ENCODE results near the gene OOSP3.

The OOSP3 gene

DNA sequence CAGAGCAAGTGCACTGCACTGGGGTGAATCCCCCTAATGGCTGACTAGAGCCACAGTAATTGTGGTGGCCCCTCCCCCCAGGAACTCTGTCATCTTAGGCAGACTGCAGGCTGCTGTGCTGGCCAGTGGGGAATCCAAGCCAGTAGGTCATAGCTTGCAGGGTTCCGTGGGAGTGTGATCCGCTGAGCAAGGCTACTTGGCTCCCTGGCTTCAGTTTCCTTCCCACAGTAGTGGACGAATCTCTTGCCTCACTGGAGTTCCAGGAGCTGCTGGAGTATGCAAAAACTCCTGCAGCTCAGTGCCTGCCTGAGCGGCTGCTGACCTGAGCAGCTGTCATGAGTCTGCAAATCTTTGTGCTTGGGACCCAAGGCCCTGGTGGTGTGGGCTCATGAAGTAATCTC lies 13.2 kb downstream of the OOSP3 start:
- ATAC-seq (ENCODE audit: insufficient read depth, low read depth), result no peak

DNA sequence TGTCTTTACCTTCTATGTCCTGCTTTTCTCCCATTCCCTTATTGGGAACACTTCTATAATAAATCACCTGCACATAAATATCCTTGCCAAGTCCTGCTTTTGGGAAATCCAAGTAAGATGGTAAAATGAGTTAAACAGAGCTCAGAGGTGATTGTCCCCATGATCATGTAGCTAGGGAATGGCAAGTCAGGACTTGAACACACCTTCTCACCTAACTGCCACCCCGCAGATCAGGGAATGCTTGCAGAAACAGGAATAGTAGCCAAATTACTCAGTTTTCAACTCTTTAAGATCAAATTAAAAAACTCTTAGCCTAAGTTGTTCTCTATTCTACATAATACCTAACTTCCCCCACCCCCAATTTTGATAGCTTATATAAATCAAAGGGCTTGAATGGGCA lies 16.0 kb downstream of the OOSP3 start:
- no peak overlapping the region for H3K27ac ChIP-seq (ENCODE audit: low read length)
- no peaks in the 10 kb centered on the region for H3K27me3 ChIP-seq (ENCODE audit: insufficient read depth, low read length, poor library complexity)
- H4K20me1 ChIP-seq (ENCODE audit: insufficient read depth, low read length), result no peaks in the 10 kb centered on the region
- no peaks in the 10 kb centered on the region for H3K79me2 ChIP-seq (ENCODE audit: insufficient read depth, low read length)
- TF ChIP-seq, protein P1, sequence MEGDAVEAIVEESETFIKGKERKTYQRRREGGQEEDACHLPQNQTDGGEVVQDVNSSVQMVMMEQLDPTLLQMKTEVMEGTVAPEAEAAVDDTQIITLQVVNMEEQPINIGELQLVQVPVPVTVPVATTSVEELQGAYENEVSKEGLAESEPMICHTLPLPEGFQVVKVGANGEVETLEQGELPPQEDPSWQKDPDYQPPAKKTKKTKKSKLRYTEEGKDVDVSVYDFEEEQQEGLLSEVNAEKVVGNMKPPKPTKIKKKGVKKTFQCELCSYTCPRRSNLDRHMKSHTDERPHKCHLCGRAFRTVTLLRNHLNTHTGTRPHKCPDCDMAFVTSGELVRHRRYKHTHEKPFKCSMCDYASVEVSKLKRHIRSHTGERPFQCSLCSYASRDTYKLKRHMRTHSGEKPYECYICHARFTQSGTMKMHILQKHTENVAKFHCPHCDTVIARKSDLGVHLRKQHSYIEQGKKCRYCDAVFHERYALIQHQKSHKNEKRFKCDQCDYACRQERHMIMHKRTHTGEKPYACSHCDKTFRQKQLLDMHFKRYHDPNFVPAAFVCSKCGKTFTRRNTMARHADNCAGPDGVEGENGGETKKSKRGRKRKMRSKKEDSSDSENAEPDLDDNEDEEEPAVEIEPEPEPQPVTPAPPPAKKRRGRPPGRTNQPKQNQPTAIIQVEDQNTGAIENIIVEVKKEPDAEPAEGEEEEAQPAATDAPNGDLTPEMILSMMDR (IDR thresholded peaks at IDR 0.05; ENCODE audit: borderline replicate concordance, extremely low read depth, low read length, poor library complexity, severe bottlenecking), result no peak
- no peak for TF ChIP-seq EZH2 (IDR thresholded peaks at IDR 0.05; ENCODE audit: borderline replicate concordance, low read depth, low read length, severe bottlenecking)
- no peak for DNase-seq
- no peak overlapping the region for H2AFZ ChIP-seq (ENCODE audit: low read depth, low read length)
- H3K36me3 ChIP-seq (ENCODE audit: insufficient read depth, low read length), result no peaks in the 10 kb centered on the region
- no peak overlapping the region for H3K9ac ChIP-seq (ENCODE audit: low read depth, low read length)
- no peak overlapping the region for H3K4me3 ChIP-seq (ENCODE audit: low read depth in 1 of 2, low read length in 2 of 2)
- H3K9me3 ChIP-seq (ENCODE audit: insufficient read depth, low read length, severe bottlenecking), result peaks cover 2% of the 10 kb centered on the region
- peaks cover 5% of the 10 kb centered on the region; the same call in 1 of the 2 replicates for H3K4me1 ChIP-seq (ENCODE audit: insufficient read depth, low read length)
- no peak overlapping the region for H3K4me2 ChIP-seq (ENCODE audit: insufficient read depth, low read length)
- ATAC-seq (ENCODE audit: insufficient read depth, low read depth), result no peak

More for the DNA sequence above, 13.2 kb downstream of the OOSP3 start:
- Histone ChIP-seq H3K36me3 (ENCODE audit: insufficient read depth, low read length) (no peaks in the 10 kb centered on the region), H3K4me2 (ENCODE audit: insufficient read depth, low read length) (no peak overlapping the region), H3K9ac (ENCODE audit: low read depth, low read length) (no peak overlapping the region), H2AFZ (ENCODE audit: low read depth, low read length) (no peak overlapping the region), H3K9me3 (ENCODE audit: insufficient read depth, low read length, severe bottlenecking) (peaks cover 7% of the 10 kb centered on the region), H3K27ac (ENCODE audit: low read length) (no peak overlapping the region), H3K79me2 (ENCODE audit: insufficient read depth, low read length) (no peaks in the 10 kb centered on the region), H3K4me3 (ENCODE audit: low read depth in 1 of 2, low read length in 2 of 2) (no peak overlapping the region), H4K20me1 (ENCODE audit: insufficient read depth, low read length) (no peaks in the 10 kb centered on the region), H3K27me3 (ENCODE audit: insufficient read depth, low read length, poor library complexity) (no peaks in the 10 kb centered on the region), H3K4me1 (ENCODE audit: insufficient read depth, low read length) (no peaks in the 10 kb centered on the region)
- no peak for TF ChIP-seq EZH2 (IDR thresholded peaks at IDR 0.05; ENCODE audit: borderline replicate concordance, low read depth, low read length, severe bottlenecking)
- TF ChIP-seq, protein P1 (IDR thresholded peaks at IDR 0.05; ENCODE audit: borderline replicate concordance, extremely low read depth, low read length, poor library complexity, severe bottlenecking), result no peak
- no peak for DNase-seq

- Histone ChIP-seq H3K79me2 (ENCODE audit: insufficient read depth, low read length) (no peaks in the 10 kb centered on the region), H3K9ac (ENCODE audit: low read depth, low read length) (no peak overlapping the region), H3K4me1 (ENCODE audit: insufficient read depth, low read length) (peaks cover 6% of the 10 kb centered on the region; the same call in 1 of the 2 replicates), H3K36me3 (ENCODE audit: insufficient read depth, low read length) (no peaks in the 10 kb centered on the region), H2AFZ (ENCODE audit: low read depth, low read length) (no peak overlapping the region), H3K9me3 (ENCODE audit: insufficient read depth, low read length, severe bottlenecking) (no peaks in the 10 kb centered on the region), H3K27me3 (ENCODE audit: insufficient read depth, low read length, poor library complexity) (no peaks in the 10 kb centered on the region), H3K4me2 (ENCODE audit: insufficient read depth, low read length) (no peak overlapping the region), H3K4me3 (ENCODE audit: low read depth in 1 of 2, low read length in 2 of 2) (no peak overlapping the region), H3K27ac (ENCODE audit: low read length) (no peak overlapping the region), H4K20me1 (ENCODE audit: insufficient read depth, low read length) (no peaks in the 10 kb centered on the region)
- ATAC-seq (ENCODE audit: insufficient read depth, low read depth), result no peak
- TF ChIP-seq, protein P1 (IDR thresholded peaks at IDR 0.05; ENCODE audit: borderline replicate concordance, extremely low read depth, low read length, poor library complexity, severe bottlenecking), result no peak
- TF ChIP-seq EZH2 (IDR thresholded peaks at IDR 0.05; ENCODE audit: borderline replicate concordance, low read depth, low read length, severe bottlenecking), result no peak
- no peak for DNase-seq
These were observed 19.5 kb downstream of the OOSP3 start for GRCh38 chr11:59898046-59898445.

DNA sequence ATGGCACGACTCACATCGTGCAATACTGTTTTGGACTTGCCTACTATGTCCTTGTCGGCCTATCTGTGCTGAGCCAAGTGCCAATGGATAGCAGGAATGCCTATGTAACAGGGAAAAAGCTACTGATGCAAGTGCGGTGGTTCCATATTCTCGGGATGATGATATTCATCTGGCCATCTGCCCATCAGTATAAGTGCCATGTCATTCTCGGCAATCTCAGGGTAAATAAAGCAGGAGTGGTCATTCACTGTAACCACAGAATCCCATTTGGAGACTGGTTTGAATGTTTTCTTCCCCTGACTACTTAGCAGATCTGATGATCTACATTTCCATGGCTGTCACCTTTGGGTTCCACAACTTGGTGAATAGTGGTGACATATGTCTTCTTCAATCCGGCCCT lies 20.1 kb downstream of the OOSP3 start:
- Histone ChIP-seq H3K4me2 (ENCODE audit: insufficient read depth, low read length) (no peak overlapping the region), H3K4me3 (ENCODE audit: low read depth in 1 of 2, low read length in 2 of 2) (no peak overlapping the region), H2AFZ (ENCODE audit: low read depth, low read length) (no peak overlapping the region), H3K4me1 (ENCODE audit: insufficient read depth, low read length) (peaks cover 6% of the 10 kb centered on the region; the same call in 1 of the 2 replicates), H3K9ac (ENCODE audit: low read depth, low read length) (no peak overlapping the region), H3K79me2 (ENCODE audit: insufficient read depth, low read length) (no peaks in the 10 kb centered on the region), H4K20me1 (ENCODE audit: insufficient read depth, low read length) (no peaks in the 10 kb centered on the region), H3K27me3 (ENCODE audit: insufficient read depth, low read length, poor library complexity) (no peaks in the 10 kb centered on the region), H3K27ac (ENCODE audit: low read length) (no peak overlapping the region), H3K36me3 (ENCODE audit: insufficient read depth, low read length) (no peaks in the 10 kb centered on the region), H3K9me3 (ENCODE audit: insufficient read depth, low read length, severe bottlenecking) (no peaks in the 10 kb centered on the region)
- TF ChIP-seq EZH2 (IDR thresholded peaks at IDR 0.05; ENCODE audit: borderline replicate concordance, low read depth, low read length, severe bottlenecking), result no peak
- TF ChIP-seq, protein P1 (IDR thresholded peaks at IDR 0.05; ENCODE audit: borderline replicate concordance, extremely low read depth, low read length, poor library complexity, severe bottlenecking), result no peak
- ATAC-seq (ENCODE audit: insufficient read depth, low read depth) (no peak), DNase-seq (no peak)

Measured in DND-41 (cell line).